Measurements from ENCODE around the gene CASQ2.

CASQ2 gene

DNA sequence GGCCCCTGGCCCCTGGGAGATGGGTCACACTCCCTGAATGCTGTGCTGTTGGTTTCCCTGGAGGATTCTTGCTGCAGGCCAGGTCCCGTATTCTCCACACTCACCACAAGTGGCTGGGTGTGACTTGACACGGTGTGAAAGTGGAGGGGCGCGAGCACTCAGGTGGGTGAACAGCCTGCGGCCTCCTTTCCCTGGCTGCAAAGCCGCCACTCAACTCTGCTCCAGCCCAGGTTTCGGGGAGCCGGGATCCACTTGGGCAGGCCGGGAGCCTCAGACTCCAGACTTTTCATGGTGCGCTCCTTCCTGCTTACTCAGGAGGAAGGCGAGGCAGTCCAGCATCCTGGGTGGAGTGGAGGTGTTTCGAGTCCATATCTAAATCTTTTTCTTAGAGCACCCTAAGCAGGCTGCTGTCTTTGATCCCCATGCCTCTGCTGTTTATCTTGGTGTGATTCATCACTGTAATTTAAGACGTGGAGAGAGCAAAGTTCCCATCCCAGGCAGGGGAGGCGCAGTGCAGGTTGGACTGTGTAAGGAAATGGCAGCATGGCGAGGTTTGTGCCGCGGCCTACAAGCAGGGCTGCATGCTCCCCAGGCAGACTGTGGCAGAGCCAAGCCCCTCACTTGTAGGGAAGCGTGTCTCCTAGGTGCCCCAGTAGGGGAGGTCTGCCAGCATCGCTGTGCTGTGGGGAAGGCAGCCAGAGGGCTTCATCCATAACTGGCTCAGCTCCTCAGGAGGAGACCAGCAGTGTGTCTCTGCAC is 97.2 kb downstream of the CASQ2 start:
- no peaks in the 10 kb centered on the region for H3K36me3 ChIP-seq
- no peaks in the 10 kb centered on the region for H3K4me1 ChIP-seq
- no peaks in the 10 kb centered on the region for H3K9me3 ChIP-seq
- no peaks in the 10 kb centered on the region for H3K27me3 ChIP-seq
- TF ChIP-seq, protein P1, sequence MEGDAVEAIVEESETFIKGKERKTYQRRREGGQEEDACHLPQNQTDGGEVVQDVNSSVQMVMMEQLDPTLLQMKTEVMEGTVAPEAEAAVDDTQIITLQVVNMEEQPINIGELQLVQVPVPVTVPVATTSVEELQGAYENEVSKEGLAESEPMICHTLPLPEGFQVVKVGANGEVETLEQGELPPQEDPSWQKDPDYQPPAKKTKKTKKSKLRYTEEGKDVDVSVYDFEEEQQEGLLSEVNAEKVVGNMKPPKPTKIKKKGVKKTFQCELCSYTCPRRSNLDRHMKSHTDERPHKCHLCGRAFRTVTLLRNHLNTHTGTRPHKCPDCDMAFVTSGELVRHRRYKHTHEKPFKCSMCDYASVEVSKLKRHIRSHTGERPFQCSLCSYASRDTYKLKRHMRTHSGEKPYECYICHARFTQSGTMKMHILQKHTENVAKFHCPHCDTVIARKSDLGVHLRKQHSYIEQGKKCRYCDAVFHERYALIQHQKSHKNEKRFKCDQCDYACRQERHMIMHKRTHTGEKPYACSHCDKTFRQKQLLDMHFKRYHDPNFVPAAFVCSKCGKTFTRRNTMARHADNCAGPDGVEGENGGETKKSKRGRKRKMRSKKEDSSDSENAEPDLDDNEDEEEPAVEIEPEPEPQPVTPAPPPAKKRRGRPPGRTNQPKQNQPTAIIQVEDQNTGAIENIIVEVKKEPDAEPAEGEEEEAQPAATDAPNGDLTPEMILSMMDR (IDR thresholded peaks at IDR 0.05; ENCODE audit: low read depth, low read length): no peak
- no peak overlapping the region for H3K4me3 ChIP-seq (ENCODE audit: low read depth, low read length)
- no peak for DNase-seq

GRCh38 chr1:115670476-115671175 is 97.9 kb downstream of the CASQ2 start:
- TF ChIP-seq, protein P1 (IDR thresholded peaks at IDR 0.05; ENCODE audit: low read depth, low read length): no peak
- no peak overlapping the region for H3K4me3 ChIP-seq (ENCODE audit: low read depth, low read length)
- no peak for DNase-seq
- no peaks in the 10 kb centered on the region for H3K9me3 ChIP-seq
- H3K36me3 ChIP-seq: no peaks in the 10 kb centered on the region
- no peaks in the 10 kb centered on the region for H3K4me1 ChIP-seq
- H3K27me3 ChIP-seq: no peaks in the 10 kb centered on the region

DNA sequence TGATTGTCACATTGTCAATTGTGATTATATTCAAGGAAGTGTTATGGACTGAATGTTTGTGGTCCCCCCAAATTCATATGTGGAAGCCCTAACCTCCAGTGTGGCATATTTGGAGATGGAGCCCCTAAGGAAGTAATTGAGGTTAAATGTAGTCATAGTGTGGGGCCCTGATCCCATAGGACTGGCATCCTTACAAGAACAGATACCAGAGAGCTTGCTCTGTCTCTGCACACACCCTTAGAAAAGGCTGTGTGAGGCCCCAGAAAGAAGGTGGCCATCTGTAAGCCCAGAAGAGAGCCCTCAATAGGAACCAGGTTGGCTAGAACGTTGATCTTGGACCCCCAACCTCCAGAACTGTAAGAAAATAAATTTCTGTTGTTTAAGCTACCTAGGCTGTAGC is 98.6 kb downstream of the CASQ2 start:
- no peaks in the 10 kb centered on the region for H3K4me1 ChIP-seq
- no peaks in the 10 kb centered on the region for H3K27me3 ChIP-seq
- no peaks in the 10 kb centered on the region for H3K36me3 ChIP-seq
- TF ChIP-seq, protein P1 (IDR thresholded peaks at IDR 0.05; ENCODE audit: low read depth, low read length): no peak
- DNase-seq: no peak
- no peaks in the 10 kb centered on the region for H3K9me3 ChIP-seq
- no peak overlapping the region for H3K4me3 ChIP-seq (ENCODE audit: low read depth, low read length)

GRCh38 chr1:115669002-115669673 is 99.4 kb downstream of the CASQ2 start:
- TF ChIP-seq, protein P1 (IDR thresholded peaks at IDR 0.05; ENCODE audit: low read depth, low read length): no peak
- H3K36me3 ChIP-seq: no peaks in the 10 kb centered on the region
- no peaks in the 10 kb centered on the region for H3K4me1 ChIP-seq

GRCh38 chr1:115668579-115668978 is 99.9 kb downstream of the CASQ2 start:
- Histone ChIP-seq H3K9me3 (no peaks in the 10 kb centered on the region), H3K27me3 (no peaks in the 10 kb centered on the region), H3K4me1 (no peaks in the 10 kb centered on the region), H3K4me3 (ENCODE audit: low read depth, low read length) (no peak overlapping the region), H3K36me3 (no peaks in the 10 kb centered on the region)
- TF ChIP-seq, protein P1 (IDR thresholded peaks at IDR 0.05; ENCODE audit: low read depth, low read length): no peak
- DNase-seq: no peak

More at GRCh38 chr1:115669002-115669673, 99.4 kb downstream of the CASQ2 start:
- Histone ChIP-seq H3K27me3 (no peaks in the 10 kb centered on the region), H3K9me3 (no peaks in the 10 kb centered on the region), H3K4me3 (ENCODE audit: low read depth, low read length) (no peak overlapping the region)
- no peak for DNase-seq
